Hindlimb muscle (tissue), 1 donor: ENCODE results near the gene CCDC146. TPM values are rescaled to one million over a fixed set of nuclear protein-coding genes. Genes with fewer than 3 reads are reported as not detected.
A peak's percentile ranks its signal among the peaks of the same experiment; 100 is the strongest.
"Not testable (repeated sequence)": the region's sequence is repeated elsewhere in the genome, so short reads cannot be mapped to it uniquely, and the experiment has no call there.

ENCODE experiments used
- DNase-seq: peaks from one replicate; pipeline ENCODE4 v3.0.0-alpha.2; 2013
- polyA plus RNA-seq: library from polyadenylated mRNA; unstranded; fragments of 120-200 nt; gene quantifications from one replicate; pipeline ENCODE4 v1.2.1, GENCODE V29; 2013; ENCODE audit not compliant: insufficient read length

The CCDC146 gene
- polyA plus RNA-seq, 1 donor = 7.6 TPM

- DNase-seq = peak; percentile 23
Observed at GRCh38 chr7:77202481-77202976, 80.1 kb downstream of the CCDC146 start.

DNA sequence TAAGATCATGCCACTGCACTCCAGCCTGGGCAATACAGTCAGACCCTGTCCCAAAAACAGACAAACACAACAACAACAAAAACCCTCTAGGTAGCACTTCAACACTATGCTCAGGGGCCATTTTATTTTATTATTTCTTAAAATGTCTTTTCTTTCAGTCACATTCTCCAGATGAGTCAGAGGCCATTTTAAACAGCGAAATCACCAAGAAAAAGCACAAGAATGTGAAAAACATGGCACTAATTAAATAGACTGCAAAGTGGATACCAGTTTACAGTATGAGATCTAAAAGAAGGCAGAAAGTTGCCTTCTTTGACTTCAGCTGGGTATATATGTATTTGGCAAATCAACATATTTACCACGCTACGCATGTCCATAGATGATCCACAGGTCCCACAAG, 83.3 kb downstream of the CCDC146 start:
- DNase-seq = no peak

- no peak for DNase-seq
Observed at GRCh38 chr7:77208416-77208815, 86.0 kb downstream of the CCDC146 start.

- DNase-seq = no peak
Observed at GRCh38 chr7:77209479-77210139, 87.2 kb downstream of the CCDC146 start.

- no peak for DNase-seq
Observed at GRCh38 chr7:77216181-77216845, 93.9 kb downstream of the CCDC146 start.

DNA sequence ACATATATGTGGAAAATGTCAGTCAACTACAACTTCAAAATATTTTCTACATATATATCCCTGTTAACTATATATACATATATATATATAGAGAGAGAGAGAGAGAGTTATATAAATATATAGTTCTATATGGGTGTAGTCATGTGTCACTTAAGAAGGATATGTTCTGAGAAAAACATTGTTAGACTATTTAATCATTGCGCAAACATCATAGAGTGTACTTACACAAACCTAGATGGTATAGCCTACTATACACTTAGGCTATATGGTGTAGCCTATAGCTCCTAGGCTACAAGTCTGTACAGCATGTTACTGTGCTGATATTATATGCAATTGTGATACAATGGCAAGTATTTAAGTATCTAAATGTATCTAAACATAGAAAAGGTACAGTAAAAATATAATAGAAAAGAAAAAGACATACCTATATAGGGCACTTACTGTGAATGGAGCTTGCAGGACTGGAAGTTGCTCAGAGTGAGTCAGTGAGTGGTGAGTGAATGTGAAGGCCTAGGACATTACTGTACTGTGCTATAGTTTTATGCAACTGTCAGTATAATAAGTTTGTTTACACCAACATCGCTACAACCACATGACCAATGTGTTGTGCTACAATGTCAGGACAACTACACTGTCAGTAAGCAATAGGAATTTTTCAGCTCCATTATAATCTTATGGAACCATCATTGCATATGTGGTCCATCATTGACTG, 95.2 kb downstream of the CCDC146 start:
- no peak for DNase-seq

DNA sequence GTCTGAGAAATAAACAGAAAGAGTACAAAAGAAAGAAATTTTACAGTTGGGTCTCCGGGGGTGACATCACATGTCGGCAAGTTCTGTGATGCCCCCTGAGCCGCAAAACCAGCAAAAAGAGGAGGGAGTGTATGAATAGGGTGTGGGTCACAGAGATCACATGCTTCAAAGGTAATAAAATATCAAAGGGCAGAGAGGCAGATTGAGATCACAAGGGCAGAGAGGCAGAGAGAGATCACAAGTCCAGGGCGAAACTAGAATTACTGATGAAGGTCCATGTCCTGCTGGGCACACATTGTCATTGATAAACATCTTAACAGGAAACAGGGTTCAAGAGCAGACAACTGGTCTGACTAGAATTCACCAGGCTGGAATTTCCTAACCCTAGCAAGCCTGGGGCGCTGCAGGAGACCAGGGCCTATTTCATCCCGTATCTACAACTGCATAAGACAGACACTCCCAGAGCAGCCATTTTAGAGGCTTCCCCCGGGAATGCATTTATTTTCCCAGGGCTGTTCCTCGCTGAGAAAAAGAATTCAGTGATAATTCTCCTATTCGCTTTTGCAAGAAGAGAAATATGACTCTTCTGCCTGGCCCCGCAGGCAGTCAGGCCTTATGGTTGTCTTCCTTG, 97.4 kb downstream of the CCDC146 start:
- DNase-seq = not testable (repeated sequence)

- DNase-seq = no peak
Observed at GRCh38 chr7:77222065-77222464, 99.7 kb downstream of the CCDC146 start.

- DNase-seq = no peak
Observed at GRCh38 chr7:77222819-77223218, 100.4 kb downstream of the CCDC146 start.

- DNase-seq = no peak
Observed at GRCh38 chr7:77223261-77223660, 100.8 kb downstream of the CCDC146 start.

DNA sequence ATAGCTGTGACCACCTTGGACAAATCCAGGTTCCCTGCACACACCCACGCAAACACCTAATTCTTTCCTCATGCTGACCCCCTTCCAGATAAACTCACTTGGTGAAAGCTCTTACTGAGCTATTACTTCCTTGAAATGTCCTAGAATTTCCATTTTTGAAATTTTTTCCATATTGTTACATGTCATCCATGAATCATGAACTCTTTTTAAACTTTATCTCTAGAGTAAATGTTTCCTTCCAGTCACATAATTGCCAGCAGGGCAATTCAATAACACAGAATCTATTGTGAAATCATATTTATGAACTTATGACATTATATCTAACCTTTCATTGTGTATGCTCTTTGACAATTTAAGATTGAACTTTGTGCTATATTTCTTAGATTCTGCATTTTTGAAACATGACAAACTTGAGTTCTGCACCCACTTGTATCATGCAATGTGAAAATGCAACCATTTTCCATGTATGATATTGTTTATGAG, 104.0 kb downstream of the CCDC146 start:
- DNase-seq = no peak

DNA sequence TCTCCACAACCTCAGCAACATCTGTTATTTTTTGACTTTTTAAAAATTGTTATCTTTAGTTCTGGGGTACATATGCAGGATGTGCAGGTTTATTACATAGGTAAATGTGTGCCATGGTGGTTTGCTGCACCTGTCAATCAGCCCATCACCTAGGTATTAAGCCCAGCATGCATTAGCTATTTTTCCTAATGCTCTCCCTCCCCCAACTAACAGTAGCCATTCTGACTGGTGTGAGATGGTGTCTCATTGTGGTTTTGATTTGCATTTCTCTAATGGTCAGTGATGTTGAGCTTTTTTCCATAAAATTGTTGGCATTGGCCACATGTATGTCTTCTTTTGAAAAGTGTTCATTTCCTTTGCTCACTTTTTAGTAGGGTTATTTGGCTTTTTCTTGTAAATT, 106.4 kb downstream of the CCDC146 start:
- DNase-seq = not testable (repeated sequence)

GRCh38 chr7:77232467-77232866, 110.1 kb downstream of the CCDC146 start:
- no peak for DNase-seq

GRCh38 chr7:77235276-77235675, 112.9 kb downstream of the CCDC146 start:
- no peak for DNase-seq

DNA sequence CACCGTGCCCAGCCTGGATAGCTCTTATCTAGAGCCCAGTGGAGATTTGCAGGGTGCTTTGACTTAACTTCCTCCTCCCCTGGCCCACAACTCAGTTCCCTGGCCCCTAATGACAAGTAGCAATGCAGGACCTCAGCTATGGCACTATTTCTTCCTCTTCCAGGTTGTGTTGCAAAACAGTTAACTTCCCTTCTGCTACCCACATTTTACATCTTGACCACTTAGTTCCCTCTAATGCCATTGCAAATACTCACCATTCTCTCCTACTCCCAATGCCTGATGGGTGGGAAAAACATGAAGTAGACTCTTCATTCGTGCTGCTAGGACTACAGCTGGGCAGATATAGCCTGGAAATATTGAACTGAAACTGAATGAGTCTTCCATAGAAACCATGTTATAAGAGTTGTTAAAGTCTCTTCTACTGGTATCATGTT, 116.3 kb downstream of the CCDC146 start:
- DNase-seq = no peak

DNA sequence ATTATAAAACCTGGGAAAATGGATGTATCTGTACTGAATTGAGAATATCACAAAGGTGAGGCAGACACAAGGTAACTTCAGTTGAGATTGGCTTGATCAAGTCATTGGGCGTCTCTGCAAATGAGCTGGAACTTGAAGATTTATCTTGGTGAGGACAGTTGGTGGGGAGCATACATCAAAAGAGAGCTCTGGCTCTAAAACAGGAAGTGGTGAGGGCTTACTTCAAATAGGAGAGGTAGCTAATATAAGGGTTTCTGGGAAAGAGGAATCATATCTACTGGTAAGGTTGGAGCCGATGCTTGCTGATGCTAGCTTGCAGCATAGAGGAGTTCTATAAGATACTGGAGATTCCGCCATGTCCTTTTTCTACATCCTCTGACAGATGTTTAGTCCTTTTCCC, 117.1 kb downstream of the CCDC146 start:
- no peak for DNase-seq

DNA sequence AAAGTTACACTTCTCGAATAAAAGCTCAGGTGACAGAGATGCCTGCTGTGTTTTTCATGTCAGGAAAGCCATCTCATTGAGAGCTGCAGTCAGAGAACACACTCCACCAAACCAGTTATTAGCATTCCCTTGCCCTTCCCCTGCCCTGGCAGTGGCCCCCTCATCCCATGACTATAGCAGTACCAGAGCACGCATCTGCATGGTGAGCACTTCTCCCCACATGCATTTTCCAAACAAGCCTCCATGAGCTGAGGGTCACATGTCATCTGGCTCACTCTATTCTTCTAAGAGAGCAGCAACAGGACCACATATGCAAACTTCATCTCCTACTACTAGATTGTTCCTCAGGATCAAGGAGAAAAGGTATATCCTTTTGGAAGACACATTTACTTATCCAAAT, 119.7 kb downstream of the CCDC146 start:
- DNase-seq = no peak

DNA sequence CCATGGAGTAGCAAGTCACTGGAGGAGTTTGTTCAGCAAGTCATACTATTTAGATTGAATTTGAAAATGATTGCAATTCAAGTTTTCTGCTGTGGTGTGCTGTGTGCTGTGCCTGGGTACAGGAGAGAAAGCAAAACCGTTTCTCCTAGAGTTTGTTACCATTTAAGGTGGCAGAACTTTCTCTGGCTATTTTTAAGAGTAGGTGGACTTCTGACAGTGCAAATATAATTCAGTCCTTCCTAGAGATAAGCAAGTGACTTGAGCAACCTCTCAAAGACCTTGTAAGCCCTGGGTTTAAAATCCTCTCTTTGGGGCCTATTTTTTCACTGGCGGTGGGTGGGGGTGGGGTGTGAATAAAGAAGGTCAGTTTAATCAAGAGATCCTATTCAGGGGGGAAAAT, 120.1 kb downstream of the CCDC146 start:
- no peak for DNase-seq

GRCh38 chr7:77244222-77244934, 122.0 kb downstream of the CCDC146 start:
- DNase-seq = no peak

DNA sequence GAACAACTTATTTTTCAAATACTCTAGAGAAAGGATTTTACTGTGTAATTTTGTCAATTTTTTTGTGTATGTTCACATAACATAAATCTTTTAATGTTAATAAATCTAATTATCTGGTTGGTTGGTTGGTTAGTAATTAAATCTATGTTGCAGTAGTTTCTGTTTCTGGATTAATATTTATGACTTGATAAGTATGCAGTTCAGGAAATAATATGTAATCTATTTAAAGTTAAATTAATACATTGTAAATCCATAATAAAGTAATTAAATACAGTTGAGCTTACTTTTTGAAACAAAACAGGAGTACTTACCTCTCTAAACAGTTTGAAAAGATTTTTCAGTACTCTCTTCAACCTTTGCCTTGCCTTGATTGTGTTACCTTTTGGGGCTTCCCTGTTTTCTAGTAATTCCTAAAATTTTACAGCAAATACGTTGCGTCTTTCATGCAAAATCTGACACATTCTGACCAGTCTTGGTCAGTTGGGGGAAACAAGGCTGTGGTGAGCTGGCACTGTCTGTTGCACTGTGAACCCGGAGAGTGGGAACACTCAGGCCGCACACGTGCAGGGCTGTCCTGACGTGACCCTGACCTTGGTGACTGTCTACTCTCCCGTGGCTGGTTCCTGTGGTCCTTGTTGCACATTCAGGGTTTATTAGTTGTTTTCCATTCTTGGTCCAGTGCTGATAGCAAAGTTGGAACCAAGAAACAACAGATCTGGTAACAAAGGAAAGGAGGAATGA, 122.8 kb downstream of the CCDC146 start:
- no peak for DNase-seq

GRCh38 chr7:77246026-77246640, 123.7 kb downstream of the CCDC146 start:
- DNase-seq = no peak
